LHCN-M2 (cell line): Measurements from ENCODE around the gene NCAM1. TPM values are rescaled to one million over a fixed set of nuclear protein-coding genes. Genes with fewer than 3 reads are reported as not detected.
A peak's percentile ranks its signal among the peaks of the same experiment; 100 is the strongest.

Experiments used
- DNase-seq: peaks from one replicate; pipeline ENCODE4 v3.0.0-alpha.2; 2012; ENCODE audit warnings: low read depth
- total RNA-seq: library from RNA; depleted of rRNA; stranded (reverse); fragments of >200 nt; gene quantifications from 2 replicates; pipeline ENCODE4 v1.2.3, GENCODE V29; 2014

Gene NCAM1
- total RNA-seq, 1 experiment from 2014 or later, result 38.7 TPM

DNA sequence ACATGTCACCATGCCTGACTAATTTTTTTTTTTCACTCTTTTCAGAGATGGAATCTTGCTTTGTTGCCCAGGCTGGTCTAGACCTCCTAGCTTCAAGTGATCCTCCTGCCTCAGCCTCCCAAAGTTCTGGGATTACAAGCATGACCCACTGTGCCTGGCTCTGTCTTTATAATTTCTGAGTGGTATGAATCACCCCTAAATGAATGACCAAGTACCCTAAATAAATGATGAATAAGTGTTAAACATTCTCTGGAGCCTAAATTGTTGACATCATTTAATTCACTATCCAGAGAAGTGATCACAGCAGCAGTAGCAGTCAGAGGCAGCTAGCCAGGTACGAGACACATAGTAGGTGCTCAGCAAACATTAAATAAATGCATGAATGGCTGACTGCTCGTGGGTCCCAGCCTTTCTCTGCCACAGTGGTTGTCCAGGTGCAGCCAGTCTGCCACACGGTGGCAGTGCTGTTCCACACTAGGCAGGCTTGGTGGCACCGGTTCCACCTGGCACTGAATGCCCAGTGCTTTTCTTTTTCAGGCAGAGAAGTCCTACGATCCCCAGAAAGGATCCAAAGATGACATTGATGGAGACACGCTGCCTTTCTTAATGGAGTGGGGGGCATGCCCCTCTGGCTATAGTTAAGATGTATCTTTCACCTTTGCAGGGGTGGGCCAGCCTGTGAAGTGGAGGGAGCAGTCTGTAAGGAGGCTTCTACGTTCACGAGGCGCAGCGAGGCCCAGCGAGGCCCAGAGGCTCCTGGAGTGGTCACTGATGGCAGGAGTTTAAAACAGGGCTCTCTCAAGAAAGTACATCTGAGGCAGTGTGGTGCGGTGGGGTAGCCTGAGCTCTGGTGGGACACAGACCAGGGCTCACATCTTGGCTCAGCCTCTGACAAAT lies 344.5 kb downstream of the NCAM1 start:
- DNase-seq, result peak; percentile 73

DNA sequence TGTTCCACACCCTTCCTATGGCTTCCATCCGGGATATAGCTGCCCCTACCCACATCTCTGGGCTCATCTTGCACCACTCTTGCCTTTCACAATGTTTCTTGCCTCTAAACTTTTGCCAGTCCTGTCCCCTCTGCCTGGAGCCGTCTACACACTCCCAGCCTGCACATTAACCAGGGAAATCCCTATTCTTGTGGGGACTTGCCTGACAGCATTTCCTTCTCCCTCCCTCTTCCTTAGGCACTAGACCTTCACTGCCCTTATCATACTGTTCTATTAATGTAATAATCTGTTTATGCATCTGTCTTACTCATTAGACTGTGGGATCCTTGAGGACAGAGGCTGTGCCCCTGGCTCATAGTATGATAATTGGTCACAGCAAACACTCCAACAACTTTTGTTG lies 347.4 kb downstream of the NCAM1 start:
- no peak for DNase-seq

DNA sequence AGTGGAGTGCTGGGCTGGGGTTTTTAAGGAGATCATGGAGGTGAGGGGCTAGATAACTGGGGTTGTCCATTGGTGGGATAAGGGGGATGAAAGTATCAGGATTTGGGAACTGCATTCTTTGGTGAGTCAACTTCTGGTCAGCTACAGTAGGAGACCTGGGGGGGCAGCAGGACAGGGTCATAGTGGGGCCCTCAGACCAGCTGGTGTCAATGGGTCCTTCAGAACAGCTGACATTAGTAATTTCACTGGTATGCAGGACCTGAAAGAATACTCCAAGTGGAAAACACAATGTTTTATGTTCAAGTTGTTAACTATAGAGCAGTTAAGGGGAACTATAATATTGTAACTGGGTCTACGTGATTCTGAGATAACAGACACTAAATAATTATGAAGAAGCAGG lies 350.3 kb downstream of the NCAM1 start:
- peak; percentile 93 for DNase-seq

DNA sequence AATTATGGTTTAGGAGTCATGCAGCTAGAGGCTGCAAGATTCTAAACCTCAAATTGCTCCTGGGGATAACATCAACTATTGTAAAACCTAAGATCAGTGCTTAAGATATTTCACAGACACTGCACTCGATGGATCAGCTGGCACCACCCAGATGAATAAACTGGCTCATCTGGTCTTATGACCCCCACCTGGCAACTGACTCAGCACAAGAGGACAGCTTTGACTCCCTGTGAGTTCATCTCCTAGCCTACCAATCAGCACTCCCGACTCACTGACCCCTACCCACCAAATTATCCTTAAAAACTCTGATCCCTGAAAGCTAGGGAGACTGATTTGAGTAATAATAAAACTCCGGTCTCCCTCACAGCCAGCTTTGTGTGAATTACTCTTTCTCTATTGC lies 352.4 kb downstream of the NCAM1 start:
- DNase-seq, result peak; percentile 87

DNA sequence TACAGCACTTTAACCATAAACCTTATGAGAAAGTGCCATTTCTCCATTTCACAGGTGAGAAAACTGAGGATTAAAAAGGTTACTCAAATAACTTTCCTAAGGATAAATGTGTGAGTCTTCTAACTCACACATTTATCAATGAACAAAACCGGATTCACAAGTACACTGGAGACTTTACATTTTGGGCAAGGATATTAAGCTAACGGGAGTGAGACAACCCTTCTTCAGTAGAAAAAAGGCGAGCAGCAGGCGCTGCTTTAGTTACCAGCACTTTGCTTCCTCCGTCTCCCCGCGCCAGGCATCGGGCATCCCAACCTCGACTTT lies 352.8 kb downstream of the NCAM1 start:
- no peak for DNase-seq

DNA sequence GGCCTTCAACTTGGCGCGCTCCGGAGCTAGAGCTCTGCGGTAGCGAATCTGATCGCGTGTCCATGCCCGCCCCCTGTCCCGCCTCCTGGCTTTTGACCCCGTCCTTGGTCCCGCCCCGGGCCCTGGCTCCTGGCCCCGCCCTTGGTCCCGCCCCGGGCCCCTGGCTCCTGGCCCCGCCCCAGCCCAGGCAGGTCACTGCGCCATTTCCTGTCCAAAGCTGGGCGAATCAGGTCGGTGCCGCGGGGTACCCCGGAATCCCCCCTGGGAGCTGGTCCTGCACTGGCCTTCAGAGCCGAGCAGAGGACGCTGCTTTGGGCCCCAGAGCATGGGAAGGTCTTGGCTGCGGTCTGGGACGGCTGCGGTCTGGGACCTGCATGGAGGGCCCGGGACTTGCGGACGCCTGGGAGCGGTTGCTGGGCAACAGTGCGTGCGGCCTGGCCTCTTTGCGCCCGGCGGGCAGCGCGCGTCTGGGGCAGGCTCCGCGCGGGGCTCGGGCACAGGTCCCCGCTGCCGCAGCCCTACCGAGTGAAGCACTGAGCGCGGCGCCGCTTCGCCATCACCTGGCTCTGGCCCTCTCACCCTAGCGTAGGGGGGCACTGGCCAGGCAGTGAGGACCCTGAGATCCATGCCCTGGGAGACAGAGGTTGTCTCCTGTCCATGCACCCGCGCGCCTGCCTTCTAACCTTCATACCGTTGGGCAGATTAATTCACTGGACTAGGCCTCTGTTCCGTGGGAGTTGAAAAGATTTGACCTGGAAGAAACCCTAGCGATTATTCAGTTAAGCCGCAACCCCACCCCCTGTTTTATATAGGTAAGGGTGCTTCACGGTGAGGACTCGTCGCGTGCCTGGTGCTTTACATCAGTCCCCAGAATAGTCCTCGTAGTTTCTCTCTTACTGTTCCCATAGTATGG lies 353.4 kb downstream of the NCAM1 start, which contains the start of gene TTC12:
Gene TTC12 (plus strand): TSS at position 195 of the 913 bp plus-strand sequence. CDS start 1,675 bp downstream, outside the sequence.
- DNase-seq, result peak; percentile 92

DNA sequence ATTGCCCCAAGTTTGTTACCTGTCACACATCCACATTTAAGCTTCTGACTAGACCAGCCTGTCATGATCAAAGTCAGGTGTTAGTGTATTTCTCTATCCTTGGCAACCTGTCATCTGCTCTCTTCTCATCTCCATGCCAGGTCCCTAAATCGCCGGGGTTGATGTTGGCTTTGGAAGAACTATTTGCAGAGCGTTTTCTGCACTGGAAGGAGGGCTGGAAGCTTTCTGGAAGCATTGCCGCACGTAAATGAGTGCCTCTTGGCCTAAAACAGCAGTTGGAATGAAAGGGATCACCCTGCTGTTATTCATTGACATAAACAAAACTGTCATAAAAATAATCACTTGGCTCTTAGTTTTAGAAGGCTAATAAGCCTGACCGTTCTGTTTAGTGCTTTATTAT lies 354.6 kb downstream of the NCAM1 start:
- DNase-seq, result no peak

DNA sequence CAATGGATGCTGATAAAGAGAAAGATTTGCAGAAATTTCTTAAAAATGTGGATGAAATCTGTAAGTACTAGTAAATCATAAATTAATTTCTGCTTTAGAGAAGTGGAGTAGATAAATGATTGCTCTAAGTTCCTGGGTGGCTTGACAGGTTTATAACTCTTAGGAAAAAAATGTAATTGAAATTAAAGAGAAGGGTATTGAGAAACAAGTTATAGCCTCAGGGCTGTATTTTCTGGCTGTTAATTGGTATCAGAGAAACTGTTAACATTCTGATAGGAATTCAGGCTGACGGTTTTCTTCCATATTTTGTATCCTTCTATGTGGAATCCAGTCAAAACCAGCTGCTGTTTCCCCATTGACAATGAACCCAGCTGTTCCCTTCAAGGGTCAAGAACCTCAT lies 355.0 kb downstream of the NCAM1 start:
- no peak for DNase-seq

DNA sequence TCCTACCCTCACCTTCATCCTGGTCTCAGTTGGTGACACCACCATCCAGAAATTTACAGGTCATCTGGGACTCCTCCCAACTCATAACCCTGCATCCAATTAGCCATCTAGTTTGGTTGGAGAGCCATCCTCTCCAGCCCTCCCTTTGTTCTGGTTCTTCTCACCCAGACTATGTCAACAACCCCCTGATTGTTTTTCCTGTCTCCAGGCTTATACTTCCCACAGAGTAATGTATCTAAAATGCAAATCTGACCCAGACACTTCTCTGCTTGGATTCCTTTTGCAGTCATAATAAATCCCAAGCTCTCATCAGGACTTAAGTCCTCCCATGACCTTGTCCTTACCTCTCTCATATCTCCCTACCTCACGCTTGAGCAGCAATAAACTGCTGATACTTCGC lies 356.1 kb downstream of the NCAM1 start:
- no peak for DNase-seq

DNA sequence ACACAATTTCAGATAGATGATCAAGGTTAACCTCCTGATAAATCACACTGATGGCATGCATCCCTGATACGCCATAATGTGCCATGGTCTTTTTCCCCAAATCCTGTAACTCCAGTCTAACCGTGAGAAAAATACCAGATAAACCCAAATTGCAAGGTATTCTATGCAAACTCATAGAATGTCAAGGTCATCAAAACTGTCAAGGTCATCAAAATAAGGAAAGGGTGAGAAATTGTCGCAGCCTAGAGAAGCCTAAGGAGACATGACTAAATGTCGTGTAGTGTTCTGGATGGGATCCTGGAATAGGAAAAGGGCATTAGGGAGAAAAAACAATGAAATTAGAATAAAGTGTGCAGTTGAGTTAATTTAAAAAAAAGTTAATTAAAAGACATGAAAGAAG lies 357.9 kb downstream of the NCAM1 start:
- DNase-seq, result no peak

DNA sequence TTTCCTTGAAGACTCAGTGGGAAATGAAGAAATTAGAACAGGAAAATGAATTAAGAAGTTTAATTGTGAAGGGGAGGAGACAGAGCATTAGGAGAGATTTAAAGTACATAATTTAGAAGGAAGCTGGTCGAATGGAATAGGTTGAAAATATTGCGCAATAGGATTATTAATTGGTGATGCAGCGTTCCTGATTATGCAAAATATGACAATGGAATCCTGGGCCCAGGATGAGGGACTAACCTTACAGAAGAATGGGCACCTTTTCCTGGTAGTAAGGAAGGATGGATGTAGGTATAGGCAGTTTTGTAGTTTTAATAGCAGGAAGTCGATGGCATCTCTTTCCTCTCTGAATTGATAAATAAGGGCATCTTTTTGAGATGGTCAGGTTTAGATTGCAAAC lies 360.9 kb downstream of the NCAM1 start:
- DNase-seq, result no peak

DNA sequence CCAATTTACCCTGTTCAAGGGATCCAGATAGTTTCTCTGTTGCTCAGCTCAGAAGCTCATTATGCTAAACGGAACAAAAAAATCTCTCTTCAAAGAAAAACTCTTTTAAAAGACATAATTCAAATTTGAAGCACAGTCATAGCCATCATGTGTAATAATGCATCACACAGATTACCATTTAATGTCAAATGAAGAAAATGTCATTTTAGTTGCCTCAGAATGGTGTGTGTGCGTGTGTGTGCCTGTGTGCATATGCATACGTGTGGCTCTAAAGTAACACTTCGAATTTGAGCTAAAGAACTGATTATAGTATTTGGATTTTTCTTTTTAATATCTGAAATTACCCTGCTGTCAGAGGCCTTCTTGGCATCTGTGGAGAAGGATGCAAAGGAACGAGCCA lies 363.0 kb downstream of the NCAM1 start:
- no peak for DNase-seq
